ENCODE data around the gene VGLL3.

The VGLL3 gene

GRCh38 chr3:86954747-86955146 is 36.2 kb downstream of the VGLL3 start:
- no peak for DNase-seq (ENCODE audit: low read depth in 2 of 3, low spot score in 1 of 3)

- no peak for DNase-seq (ENCODE audit: low read depth in 2 of 3, low spot score in 1 of 3)
Observed at GRCh38 chr3:86954226-86954625, 36.7 kb downstream of the VGLL3 start.

GRCh38 chr3:86951322-86951721 is 39.6 kb downstream of the VGLL3 start:
- no peak for DNase-seq (ENCODE audit: low read depth in 2 of 3, low spot score in 1 of 3)

- DNase-seq (ENCODE audit: low read depth in 2 of 3, low spot score in 1 of 3) = no peak
Observed at GRCh38 chr3:86950717-86951116, 40.2 kb downstream of the VGLL3 start.

- no peak for DNase-seq (ENCODE audit: low read depth in 2 of 3, low spot score in 1 of 3)
Observed at GRCh38 chr3:86949850-86950249, 41.1 kb downstream of the VGLL3 start.

- DNase-seq (ENCODE audit: low read depth in 2 of 3, low spot score in 1 of 3) = no peak
Observed at GRCh38 chr3:86948822-86949221, 42.1 kb downstream of the VGLL3 start.

GRCh38 chr3:86942206-86942605 is 48.7 kb downstream of the VGLL3 start:
- no peak for DNase-seq (ENCODE audit: low read depth in 2 of 3, low spot score in 1 of 3)

- no peak for DNase-seq (ENCODE audit: low read depth in 2 of 3, low spot score in 1 of 3)
Observed at GRCh38 chr3:86938416-86939105, 52.4 kb downstream of the VGLL3 start.

GRCh38 chr3:86937306-86937791 is 53.6 kb downstream of the VGLL3 start:
- no peak for DNase-seq (ENCODE audit: low read depth in 2 of 3, low spot score in 1 of 3)

- no peak for DNase-seq (ENCODE audit: low read depth in 2 of 3, low spot score in 1 of 3)
Observed at GRCh38 chr3:86934851-86935250, 56.1 kb downstream of the VGLL3 start.

- no peak for DNase-seq (ENCODE audit: low read depth in 2 of 3, low spot score in 1 of 3)
Observed at GRCh38 chr3:86930831-86931230, 60.1 kb downstream of the VGLL3 start.

- no peak for DNase-seq (ENCODE audit: low read depth in 2 of 3, low spot score in 1 of 3)
Observed at GRCh38 chr3:86930181-86930580, 60.8 kb downstream of the VGLL3 start.

GRCh38 chr3:86929046-86929445 is 61.9 kb downstream of the VGLL3 start:
- no peak for DNase-seq (ENCODE audit: low read depth in 2 of 3, low spot score in 1 of 3)

GRCh38 chr3:86923071-86923491 is 67.9 kb downstream of the VGLL3 start:
- no peak for DNase-seq (ENCODE audit: low read depth in 2 of 3, low spot score in 1 of 3)

- no peak for DNase-seq (ENCODE audit: low read depth in 2 of 3, low spot score in 1 of 3)
Observed at GRCh38 chr3:86921971-86922680, 68.8 kb downstream of the VGLL3 start.

GRCh38 chr3:86914670-86915069 is 76.3 kb downstream of the VGLL3 start:
- no peak for DNase-seq (ENCODE audit: low read depth in 2 of 3, low spot score in 1 of 3)

GRCh38 chr3:86913160-86913559 is 77.8 kb downstream of the VGLL3 start:
- no peak for DNase-seq (ENCODE audit: low read depth in 2 of 3, low spot score in 1 of 3)

- DNase-seq (ENCODE audit: low read depth in 2 of 3, low spot score in 1 of 3) = no peak
Observed at GRCh38 chr3:86895202-86895601, 95.7 kb downstream of the VGLL3 start.

GRCh38 chr3:86890741-86891396 is 100.1 kb downstream of the VGLL3 start:
- DNase-seq (ENCODE audit: low read depth in 2 of 3, low spot score in 1 of 3) = no peak
